SK-N-MC (cell line): ENCODE measurements around the gene MTUS2.

ENCODE experiments used
- EZH2 ChIP-seq: fragments of 200-600 bp; sonication (generic); IDR thresholded peaks from one replicate; pipeline ENCODE4 v1.6.1; 2017; ENCODE audit warnings: antibody characterized with exemption
- POLR2AphosphoS5 ChIP-seq: IDR thresholded peaks from 2 replicates; pipeline ENCODE4 v1.6.1; 2012; ENCODE audit warnings: mild to moderate bottlenecking, low read depth, low read length, borderline replicate concordance

- TF ChIP-seq POLR2AphosphoS5 (no peak), EZH2 (no peak)
Observed at GRCh38 chr13:28837111-28837510, 17.0 kb downstream of the MTUS2 start.
